Stimulated activated CD4-positive, alpha-beta T cell treated with anti-CD3 and anti-CD28 coated beads, Interleukin-2, amount 100 ng/mL, for 24 hours (primary cell): ENCODE measurements around the gene ZDHHC14.
"Not testable (repeated sequence)": the region's sequence is repeated elsewhere in the genome, so short reads cannot be mapped to it uniquely, and the experiment has no call there.

Experiments used
- DNase-seq, 2 donors: peaks; one replicate each; pipeline ENCODE4 v3.0.0-alpha.2; 2020

The ZDHHC14 gene

DNA sequence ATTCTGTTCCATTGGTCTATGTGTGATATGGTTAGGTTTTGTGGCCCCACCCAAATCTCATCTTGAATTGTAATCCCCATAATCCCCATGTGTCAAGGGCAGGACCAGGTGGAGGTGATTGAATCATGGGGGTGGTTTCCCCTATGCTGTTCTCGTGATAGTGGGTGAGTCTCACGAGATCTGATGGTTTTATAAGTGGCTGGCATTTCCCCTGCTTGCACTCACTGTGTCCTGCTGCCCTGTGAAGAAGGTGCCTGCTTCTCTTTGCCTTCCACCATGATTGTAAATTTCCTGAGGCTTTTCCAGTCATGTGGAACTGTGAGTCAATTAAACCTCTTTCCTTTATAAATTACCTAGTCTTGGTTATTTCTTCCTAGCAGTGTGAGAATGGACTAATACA is 197.5 kb downstream of the ZDHHC14 start:
- DNase-seq: not testable (repeated sequence)

DNA sequence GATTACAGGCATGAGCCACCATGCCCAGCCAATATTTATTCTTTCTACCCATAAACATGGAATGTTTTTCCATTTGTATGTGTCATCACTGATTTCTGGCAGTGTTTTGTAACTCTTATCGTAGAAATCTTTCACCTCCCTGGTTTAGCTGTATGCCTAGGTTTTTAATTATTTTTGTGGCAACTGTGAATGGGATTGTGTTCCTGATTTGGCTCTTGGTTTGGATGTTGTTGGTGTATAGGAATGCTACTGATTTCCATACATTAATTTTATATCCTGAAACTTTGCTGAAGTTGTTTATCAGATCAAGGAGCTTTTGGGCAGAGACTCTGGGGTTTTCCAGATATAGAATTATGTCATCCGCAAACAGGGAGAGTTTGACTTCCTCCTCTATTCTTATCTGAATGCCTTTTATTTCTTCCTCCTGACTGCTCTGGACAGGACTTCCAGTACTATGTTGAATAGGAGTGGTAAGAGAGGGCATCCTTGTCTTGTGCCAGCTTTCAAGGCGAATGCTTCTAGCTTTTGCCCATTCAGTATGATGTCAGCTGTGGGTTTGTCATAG is 198.6 kb downstream of the ZDHHC14 start:
- DNase-seq: no peak

DNA sequence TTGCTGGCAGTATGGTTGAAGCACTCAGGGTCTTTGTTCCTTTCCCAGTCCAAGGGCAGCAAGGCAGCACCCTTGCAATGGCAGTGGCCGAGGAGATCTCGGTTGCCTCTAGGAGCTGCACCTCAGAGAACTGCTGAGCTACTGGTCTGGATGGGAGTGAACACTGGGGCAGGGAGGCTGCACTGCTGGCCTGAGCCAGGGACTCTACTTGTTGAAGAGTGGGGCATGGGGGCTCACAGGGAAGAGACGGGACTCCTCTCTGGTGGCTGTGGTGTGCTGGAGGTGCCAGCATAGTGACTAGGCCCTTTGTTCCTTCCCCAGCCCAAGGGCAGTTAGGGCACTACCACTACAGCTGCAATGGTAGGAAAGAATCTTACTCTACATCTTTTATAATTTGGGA is 203.0 kb downstream of the ZDHHC14 start:
- DNase-seq: no peak

DNA sequence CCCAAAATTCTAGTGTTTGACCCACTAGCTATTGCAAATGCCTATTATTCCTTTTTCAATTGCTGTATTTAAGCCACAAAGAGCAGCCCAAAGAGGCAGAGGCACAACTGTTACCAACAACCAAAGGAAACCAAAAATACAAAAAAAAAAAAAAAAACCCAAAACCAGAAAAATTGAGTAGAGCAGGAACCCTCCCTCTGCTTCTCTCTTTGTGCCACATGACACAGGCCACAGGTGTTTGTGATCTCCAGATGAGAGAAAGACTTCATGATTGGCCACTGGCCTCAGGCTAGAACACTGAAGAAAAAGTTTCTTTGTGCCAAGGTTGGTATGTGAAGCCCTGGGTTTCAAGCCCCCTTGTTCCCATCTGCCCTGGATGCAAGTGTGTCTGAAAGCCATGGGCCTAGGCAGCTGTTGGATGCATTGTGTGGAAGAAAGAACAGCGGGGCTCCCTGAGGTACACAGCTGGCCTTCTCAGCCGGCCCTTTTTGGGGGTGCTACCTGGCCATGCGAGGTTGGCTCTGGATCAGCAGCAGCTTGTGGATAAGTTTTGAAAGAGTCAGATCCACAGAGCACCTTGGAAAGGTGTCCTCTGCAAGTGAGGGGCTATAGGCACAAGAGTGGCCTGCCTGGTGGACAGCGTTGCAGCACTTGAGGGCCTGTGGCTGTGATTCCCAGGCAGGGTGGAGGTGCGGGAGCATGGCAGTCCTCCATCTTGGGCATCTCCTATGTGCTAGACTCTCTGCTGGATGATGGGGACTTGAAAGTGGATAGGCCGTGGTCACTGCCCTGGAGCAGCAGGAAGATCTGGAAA is 204.5 kb downstream of the ZDHHC14 start:
- DNase-seq: peak in 1 of 2 donors; percentile 4

DNA sequence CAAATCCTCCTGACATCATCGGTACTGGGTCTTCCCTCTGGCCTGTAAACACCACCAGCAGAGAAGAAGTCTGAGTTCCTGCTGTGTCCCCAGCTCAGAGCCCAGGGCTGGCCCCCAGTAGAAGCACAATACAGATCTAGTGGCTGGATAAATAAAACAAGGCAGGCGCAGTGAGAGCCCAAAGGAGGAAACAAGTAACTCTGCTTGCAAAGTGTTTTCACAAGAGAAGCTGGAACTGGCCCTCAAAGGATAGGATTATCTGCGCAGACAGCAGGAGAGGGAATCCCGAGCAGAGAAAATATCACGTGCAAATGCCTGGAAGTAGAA is 205.1 kb downstream of the ZDHHC14 start:
- peak in 1 of 2 donors; percentile 1 for DNase-seq

DNA sequence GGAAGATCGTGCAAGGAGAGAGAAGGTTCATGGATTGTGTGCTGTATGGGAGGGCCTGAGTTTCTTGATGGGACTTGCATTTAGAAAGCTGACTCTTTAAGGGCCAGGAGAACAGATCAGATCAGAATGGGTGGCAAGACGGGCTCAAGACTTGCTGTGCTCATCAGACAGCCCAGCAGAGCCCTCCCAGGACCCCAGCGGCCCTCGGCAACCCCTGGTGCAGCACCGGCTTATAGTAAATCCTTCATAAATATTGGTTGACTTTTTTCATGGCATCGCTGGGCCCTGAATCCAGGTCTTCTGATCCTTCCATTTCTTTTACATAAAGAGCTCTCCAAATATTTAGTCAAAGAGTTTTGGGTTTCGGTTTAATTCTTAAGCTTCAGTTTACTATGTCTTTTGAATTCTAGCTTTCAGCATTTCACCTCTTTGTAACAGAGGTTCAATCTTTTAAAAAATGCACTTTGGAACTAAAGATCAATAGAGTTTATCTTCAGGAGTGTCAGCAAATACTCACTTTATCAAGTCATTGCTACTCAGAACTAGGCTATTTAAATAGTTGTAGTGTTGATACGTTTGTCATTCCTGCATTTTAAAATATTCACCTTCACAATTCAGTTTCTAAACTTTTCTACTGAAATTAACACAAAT is 205.6 kb downstream of the ZDHHC14 start:
- peak in 1 of 2 donors; percentile 3 for DNase-seq

DNA sequence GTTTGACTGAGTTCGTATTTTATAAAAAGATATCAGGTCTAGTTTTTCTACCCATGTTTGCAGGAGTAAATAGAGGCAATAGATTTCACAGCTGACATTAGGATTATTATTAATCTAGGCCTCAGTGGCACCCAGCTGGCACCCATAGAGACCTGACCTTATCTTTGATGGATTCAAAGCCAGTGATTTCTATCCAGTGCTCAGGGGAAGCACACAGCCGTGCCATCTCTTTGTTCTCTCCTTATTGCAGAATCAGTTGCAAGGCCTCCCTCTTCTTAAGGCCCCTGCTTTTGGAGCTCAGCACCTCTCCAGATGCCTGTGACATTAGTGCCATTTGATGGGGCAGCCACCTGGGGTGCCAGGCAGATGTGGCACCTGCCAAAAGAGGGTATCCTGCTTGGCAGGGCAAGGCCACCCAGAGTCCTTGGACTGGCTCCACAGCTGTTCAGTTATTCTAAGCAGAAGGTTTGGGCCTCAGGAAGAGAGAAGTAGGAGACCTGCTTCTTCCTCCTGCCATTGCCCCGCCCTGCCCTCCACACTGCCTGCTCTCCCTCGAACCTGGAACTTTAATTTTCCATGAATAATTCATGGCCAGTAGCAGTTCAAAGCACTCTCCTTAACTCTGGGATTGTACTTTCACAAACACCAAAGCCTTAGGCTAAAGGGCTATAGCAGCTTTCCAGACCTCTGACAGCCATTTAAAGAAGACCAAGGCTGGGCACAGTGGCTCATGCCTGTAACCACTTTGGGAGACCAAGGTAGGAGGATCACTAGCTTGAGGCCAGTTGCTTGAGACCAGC is 206.3 kb downstream of the ZDHHC14 start:
- DNase-seq: peak in 1 of 2 donors; percentile 8

DNA sequence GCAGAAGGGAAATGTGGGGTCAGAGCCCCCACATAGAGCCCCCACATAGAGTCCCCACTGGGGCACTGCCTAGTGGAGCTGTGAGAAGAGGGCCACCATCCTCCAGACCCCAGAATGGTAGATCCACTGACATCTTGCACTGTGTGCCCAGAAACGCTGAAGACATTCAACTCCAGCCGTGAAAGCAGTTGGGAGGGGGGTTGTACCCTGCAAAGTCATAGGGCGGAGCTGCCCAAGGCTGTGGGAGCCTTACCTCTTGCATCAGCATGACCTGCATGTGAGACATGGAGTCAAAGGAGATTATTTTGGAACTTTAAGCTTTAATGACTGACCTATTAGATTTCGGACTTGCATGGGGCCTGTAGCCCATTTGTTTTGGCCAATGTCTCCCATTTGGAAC is 209.7 kb downstream of the ZDHHC14 start:
- peak in 1 of 2 donors; percentile 3 for DNase-seq

DNA sequence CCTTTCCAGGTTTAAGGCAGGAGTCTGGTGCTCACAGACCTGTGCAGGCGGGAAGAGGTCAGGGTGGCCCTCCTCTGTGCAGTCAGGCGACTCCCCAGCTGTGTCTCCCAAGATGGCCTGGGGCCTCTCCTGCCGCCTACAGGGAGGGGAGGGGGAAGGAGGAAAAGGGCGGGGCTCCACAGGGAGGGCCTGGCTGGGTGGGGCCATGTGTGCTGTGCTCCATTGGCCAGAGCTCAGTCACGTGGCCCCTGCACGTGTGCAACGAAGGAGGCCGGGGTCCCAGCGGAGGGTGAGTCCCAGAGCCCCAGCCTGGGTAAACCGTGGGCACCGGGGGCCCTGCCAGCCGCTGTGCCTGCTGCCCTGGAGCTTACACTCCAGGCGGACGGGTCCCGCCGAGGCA is 211.6 kb downstream of the ZDHHC14 start:
- DNase-seq: peak in 1 of 2 donors; percentile 16

DNA sequence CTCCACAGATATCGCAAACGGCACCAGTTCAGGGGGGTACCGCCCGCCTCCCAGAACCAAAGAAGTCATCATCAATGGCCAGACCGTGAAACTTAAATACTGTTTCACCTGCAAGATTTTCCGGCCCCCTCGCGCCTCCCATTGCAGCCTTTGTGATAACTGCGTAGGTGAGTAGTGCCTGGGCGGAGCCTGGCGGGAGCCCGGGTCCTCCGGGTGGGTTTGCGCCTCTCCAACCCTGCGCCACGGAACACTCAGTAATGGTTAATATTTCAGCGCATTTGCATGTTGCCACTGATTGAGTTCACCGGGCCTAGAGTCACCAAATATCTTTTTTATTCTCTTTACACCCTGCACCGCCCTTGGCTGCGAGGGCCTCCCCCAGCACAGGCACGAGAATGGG is 212.0 kb downstream of the ZDHHC14 start:
- peak in 1 of 2 donors; percentile 9 for DNase-seq

DNA sequence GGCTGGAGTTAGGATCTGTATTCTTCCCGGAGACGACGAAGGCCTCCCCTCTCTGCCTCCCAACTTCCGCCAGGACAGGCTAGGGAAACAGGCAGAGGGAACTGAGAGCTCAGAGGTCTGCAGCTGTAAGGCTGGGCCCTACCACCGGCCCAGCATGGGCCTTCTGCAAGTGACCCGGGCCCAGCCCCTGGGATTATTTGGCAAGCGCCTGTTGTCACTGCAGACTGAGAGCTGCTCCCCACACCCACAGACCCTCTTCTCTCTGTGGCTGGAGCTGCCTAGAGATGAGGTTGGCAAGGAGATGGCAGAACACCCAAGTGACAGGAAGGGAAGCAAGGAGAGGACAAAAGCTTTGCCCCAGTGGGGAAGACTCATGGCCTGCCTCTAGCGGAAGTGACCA is 212.6 kb downstream of the ZDHHC14 start:
- DNase-seq: peak in 1 of 2 donors; percentile 5

DNA sequence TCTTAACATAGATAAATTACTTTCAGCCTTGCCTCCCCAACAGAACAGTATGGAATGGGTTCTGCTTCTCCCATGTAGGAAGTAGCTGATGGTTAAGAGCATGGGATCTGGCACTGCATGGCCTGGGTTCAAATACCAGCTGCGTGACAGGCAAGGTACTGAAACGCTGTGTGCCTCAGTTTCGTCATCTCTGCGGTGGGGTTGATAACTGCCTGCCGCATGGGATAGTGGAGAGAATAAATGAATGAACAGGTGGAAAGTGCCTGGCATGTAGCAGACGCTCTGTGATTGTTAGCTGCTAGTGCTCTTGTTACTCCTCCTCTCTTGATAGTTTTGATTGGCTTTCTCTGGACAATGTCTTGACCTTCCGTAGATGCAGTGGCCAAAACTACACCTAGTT is 213.3 kb downstream of the ZDHHC14 start:
- peak in 1 of 2 donors; percentile 8 for DNase-seq

DNA sequence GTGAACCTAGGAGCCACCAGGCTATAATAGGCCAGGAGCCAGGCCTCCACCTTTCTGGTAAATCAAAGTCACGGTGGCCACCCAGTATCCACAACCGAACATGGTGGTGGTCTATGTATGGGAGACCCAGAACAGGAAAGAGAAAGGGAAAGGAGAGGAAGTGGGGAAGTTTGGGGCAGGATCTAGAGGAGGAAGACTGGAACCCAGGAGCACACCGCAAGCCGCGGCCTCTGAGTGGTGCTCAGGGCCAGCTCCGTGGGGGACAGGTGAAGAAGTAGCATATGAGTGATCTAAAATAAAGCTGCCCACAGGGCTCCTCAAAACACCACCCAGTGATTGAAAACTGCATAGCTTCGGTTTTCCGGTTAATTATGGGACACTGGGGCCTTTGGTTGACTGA is 214.8 kb downstream of the ZDHHC14 start:
- DNase-seq: peak in 1 of 2 donors; percentile 7

DNA sequence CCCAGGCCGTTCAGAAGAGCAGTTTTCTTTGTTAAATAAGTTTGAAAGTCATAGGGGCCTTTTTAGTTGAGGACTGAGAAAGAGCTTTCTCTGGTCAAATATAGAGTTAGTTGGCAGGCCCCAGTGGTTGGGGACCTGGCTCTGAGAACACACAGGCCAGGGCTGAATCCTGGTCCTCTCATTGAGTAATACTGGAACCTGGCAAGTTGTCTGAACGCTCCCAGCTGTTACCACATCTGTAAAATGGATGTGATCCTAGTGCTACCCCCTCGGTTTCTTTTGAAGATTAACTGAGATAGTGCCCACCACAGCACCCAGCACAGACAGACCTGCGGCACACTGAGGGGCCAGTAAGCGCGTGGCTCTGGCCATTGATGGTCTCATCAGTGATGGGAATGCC is 215.5 kb downstream of the ZDHHC14 start:
- DNase-seq: peak in 1 of 2 donors; percentile 13

DNA sequence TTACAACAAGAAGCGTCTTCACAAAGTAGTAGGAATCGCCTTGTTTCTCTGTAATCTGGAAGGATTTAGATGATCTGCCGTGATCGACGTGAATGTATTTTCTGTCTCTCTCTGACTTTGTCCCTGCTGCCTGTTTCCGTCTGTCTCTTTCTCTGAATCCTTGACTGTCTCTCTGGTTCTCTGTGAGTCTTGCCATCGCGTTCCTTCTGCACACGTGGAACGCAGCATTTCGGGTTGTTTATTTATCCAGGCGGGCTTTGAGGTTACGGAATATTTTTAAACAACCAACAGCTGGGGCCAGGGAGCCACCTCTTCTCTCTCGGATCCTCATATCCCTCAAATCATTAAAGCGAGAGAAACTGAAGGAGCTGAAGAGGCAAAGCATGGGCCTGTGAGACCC is 215.9 kb downstream of the ZDHHC14 start:
- no peak for DNase-seq

DNA sequence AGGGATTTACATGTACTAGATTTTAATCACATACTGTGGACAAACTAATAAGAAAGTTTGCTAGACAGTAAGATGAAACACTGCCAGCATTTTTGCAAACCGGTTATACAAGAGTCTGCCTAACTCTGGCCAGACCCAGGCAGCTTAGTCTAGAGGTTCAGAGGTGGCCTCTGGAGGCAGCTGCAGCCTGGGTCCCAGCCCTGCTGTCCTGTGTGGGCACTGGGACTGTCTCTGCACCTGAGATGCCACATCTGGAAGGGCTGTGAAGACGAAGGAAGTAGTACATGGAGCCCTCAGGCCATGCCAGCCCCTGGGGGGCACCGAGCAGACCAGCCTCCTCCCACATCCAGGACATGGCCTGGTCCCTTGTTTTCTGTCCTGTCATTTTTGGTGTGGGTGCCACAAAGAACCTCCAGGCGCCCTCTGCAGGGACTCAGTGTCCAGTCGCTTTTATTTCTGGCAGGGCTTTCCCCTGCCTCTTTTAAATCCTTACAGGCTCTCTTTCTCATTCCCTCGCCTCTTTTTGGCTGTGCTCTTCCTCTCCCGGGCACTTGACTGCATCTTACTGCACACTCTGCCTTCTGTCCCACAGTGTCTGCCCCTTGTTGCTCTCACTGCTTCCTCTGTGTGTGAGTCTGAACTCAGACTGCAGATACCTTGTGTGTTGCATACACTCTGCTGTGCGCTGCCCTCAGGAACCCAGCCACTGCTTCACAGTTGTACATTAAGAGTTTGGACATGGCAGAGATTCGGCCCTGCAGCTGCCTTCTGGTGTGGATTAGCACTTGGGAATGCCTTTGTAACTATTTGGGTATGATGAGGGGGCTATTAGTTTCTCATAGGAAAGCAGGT is 216.7 kb downstream of the ZDHHC14 start:
- DNase-seq: peak; percentile 34 to 47

DNA sequence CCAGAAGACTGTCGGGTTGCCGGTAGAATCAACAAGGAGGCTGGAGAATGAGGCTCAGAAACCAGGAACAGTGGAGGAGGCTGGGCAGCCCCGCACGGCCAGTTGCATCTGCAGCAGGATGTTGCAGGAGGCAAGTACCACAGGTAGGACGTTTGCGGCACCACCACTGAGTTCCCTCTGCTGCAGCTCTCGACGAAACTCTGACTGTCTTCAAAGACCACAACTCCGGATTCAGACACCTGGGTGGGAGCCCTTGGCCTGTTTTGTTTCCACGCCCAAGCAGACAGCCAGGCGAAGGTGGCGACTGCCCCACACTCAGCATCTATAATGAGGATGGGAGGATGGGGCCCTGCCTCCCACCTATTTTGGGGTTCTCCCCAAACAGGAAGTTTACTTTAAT is 218.2 kb downstream of the ZDHHC14 start:
- DNase-seq: no peak

DNA sequence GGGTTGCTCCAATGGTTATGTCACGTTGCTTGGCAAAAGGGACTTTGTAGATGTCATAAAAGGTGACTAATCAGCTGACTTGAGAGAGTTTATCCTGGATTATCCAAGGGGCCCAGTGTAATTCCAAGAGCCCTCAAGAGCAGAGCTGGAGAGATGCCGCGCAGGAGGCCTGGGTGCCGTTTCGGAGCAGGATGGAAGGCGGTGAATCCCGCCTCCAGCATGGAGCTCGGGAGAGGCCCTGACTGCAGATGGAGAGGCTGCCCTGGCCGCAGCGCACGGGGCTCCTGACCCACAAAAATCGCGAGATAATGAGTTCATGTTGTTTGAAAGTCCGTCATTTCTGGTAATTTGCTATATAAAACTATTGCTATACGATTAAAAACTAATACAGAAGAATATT is 219.8 kb downstream of the ZDHHC14 start:
- no peak for DNase-seq

DNA sequence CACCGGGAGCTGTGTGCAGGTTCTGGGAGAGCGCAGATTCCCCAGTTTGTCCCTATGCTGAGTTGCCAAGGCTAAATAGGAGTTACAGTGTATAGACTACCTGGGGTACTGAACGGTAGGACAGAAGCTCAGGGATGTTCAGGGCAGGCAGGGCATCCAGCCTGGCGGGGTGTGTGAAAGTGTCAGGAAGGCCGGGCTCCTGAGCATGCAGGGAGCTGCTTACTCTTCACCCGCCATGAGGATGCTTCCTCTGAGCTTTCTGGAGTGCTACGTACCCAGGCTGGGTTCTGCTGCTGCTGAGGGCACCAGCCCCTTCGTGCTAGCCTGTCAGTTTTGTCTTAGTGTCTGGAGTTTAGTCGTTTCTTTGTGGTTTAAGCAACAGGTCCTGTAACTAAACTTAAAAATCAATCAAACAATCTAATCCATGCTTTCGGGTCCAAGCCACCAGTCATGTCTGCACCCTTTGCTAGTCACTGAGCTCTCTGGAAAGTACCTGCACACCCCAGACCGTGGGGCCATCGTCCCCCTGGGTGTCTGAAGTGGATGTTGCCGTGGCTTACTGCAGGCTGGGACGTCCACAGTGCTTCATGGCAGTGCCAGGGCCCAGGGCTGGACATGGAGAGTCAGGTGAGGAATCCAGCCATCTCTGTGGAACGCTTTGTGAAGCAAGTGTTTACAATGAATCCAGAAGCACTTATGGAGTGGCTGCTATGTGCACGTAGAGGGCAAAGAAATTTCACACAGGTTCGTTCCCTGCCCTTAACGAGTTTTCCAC is 221.7 kb downstream of the ZDHHC14 start:
- no peak for DNase-seq

DNA sequence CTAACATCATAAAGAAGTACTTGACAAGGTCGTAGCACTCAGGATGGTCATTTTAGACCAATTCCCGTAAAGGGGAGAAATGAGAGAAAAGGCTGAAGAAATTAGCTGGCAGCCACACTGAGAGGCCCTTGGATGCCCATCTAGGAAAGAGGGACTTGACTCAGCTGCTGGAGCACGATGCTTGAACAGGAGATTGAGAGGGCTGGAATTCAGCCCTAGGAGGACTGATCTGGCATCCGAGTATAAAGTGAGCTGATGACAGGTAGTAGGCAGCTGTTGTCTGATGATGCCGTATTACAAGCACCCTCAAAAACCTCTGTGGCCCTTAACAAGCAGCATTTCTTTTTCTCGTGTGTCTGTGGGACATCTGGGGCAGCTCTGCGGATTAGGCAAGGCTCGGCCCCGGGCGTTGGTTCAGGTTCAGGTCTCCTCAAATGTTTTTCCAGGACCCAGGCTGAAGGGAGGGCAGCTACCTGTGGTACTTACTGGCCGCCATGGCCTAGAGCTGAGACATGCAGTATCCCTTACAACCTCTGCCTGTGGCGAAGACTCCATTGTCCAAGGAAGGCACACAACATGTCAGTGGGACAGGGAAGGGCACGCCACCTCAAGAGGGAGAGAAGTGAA is 222.4 kb downstream of the ZDHHC14 start:
- DNase-seq: no peak

DNA sequence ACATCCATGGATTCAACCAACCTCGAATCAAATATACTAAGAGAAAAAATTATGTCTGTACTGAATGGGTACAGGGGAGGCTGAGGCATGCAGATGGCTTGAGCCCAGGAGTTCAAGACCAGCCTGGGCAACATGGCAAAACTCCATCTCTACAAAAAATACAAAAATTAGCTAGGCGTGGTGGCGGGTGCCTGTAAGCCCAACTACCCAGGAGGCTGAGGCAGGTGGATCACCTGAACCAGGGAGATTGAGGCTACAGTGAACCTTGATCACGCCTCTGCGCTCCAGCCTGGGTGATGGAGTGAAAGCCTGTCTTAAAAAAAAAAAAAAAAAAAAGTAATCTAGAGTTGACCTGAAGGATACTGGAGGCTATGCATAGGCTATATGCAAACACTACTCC is 223.0 kb downstream of the ZDHHC14 start:
- no peak for DNase-seq
